GM12873 (cell line): Measurements from ENCODE around the gene CDHR2.
A peak's percentile ranks its signal among the peaks of the same experiment; 100 is the strongest.

Experiments used
- TF ChIP-seq, protein P1 (sequence below): IDR thresholded peaks from 2 replicates; pipeline ENCODE4 v1.5.1; 2012; ENCODE audit warnings: low read depth, mild to moderate bottlenecking, moderate library complexity, low read length, control low read depth; ENCODE audit not compliant: insufficient read depth; ENCODE audit errors: missing control alignments

The CDHR2 gene

DNA sequence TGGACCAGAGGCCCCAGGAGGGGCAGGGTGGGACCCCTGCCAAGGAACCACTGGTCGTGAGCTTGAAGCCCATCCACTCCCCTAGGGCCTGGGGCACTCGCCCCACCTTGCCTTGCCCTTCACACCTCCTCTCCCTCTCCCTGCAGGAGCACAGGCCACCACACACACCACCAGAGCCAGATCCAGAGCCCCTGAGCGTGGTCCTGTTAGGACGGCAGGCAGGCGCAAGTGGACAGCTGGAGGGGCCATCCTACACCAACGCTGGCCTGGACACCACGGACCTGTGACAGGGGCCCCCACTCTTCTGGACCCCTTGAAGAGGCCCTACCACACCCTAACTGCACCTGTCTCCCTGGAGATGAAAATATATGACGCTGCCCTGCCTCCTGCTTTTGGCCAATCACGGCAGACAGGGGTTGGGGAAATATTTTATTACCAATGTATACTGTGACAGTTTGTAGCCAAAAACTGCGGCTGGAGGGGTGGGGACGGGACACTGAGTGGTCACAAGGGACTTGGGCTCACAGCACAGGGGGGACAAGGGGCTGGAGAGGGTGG, 46.3 kb downstream of the CDHR2 start:
- TF ChIP-seq, protein P1, sequence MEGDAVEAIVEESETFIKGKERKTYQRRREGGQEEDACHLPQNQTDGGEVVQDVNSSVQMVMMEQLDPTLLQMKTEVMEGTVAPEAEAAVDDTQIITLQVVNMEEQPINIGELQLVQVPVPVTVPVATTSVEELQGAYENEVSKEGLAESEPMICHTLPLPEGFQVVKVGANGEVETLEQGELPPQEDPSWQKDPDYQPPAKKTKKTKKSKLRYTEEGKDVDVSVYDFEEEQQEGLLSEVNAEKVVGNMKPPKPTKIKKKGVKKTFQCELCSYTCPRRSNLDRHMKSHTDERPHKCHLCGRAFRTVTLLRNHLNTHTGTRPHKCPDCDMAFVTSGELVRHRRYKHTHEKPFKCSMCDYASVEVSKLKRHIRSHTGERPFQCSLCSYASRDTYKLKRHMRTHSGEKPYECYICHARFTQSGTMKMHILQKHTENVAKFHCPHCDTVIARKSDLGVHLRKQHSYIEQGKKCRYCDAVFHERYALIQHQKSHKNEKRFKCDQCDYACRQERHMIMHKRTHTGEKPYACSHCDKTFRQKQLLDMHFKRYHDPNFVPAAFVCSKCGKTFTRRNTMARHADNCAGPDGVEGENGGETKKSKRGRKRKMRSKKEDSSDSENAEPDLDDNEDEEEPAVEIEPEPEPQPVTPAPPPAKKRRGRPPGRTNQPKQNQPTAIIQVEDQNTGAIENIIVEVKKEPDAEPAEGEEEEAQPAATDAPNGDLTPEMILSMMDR: no peak

DNA sequence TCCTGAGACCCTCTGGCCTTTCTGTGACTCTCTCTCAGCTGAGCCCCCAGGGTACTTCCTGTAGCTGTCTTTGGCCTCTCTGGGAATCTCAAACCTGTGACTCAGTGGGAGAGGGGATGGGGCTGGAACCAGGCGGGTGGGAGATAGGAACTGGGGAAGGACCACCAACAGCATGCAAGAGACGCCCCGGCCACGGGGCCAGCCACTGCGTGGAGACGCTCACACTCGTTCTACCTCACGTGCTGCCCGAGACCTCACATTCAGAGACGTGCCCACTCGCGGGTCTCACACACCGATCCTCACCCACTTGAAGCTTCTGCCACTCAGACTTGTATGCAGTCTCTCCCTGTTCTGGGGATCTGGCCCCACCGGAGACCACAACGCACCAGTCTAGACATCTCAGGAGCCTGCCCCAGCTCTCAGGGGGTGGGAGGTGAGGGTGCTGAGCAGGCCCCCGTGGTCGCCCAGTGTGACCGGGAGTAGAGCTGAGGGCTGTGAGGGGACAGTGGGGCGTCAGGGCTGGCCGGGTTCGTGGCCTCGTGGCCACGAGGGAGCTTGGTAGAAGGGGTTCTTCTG, 47.0 kb downstream of the CDHR2 start:
- TF ChIP-seq, protein P1: no peak

DNA sequence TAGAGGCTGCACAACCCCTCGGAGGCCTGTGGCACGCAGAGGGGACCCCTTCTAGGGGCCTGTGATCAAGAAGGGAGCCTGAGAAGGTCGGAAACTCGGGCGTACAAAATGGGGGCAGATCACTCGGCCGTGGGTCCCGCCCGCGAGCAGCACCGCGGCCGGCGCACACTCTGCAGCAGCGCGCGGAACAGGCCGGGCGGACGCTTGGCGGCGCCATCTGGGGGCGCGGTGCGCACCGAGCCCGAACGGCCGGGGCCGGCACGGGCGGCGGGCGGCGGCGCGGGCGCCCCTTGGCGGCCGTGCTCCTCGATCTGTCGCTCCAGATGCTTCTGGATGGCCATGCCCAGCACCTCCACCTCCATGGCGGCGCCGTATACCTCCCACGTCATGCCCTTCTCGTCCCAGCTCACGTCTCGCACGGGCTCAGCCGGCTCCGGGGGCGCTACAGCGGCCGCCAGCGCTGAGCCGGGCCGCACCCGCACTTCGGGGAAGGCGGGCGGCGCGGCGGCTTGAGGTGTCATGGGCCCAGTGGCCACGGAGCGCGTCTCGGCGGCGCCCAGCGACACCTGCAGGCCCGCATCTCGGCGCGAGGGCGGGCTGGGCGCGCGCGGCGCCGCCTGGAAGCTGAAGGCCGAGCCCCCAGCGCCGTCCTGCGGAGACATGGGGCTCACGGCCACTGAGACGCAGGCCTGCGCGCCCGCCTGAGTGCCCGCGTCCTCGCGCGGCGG, 47.7 kb downstream of the CDHR2 start:
- TF ChIP-seq, protein P1: peak; percentile 31

DNA sequence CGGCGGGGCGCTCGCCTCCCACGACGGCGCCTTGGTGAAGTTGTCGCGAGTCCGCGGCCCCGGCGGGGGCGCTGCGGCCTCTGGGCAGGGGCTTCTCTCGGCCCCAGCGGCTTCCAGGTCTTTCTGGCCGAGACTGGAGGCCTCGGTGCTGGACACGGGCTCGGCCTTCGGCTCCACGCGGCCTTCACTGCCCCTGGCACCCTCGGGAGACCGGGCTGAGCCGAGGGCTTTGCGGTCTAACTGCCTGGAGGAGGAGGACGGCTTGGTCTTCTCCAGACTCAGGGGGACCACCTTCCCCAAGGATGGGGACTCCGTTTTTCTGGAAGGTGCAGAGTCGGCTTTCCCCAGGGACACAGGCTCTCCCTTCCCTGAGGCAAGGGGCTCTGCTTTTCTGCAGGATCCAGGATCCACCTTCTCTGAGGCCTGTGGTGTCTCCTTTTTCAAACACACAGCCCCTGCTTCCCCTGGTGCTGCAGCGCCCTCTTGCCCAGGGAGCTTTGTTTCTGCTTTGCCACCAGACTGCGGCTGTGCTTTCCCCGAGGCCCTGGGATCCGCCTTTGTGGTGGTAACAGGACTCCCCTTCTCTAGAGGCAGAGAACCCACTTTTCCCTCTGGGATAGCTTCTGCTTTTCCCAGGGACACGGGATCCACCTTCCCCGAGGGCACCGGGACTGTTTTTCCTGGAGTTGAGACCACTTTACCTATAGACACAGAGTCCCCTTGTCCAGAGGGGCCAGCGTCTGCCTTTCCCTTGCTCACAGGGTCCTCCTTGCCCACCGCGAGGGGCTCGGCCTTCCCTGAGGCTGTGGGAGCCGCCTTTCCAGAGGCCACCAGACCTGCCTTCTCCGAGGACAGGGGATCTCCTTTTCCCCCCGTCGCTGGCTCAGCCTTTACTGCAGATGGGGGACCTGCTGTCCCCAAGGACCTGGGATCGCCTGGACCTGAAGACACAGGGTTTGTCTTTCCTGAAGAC, 48.6 kb downstream of the CDHR2 start:
- TF ChIP-seq, protein P1: no peak

DNA sequence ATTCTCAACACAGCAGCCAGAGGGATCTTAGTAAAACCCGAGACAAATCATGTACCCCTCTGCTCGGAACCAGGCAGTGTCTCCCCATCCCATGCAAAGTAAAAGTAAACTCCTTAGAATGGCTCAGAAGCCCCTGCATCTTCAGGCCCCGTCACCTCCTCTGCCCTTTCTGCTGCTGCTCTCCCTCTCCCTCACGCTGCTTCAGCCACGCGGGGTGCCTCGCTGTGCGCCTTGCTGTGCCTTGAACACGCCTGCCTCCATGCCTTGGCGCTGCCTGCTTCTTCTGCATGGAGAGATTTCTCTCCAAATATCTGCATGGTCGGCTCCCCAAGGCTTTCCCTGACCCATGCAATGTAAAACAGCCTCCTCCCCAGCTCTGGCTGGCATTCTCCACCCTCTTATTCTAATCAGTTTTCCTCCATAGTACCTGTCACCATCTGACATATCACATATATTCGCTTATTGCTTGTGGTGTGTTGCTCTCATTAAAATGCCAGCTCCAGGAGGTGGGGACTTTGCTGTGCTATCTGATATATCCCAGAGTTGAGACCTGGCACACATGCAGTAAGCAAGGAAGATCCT, 52.9 kb downstream of the CDHR2 start:
- TF ChIP-seq, protein P1: no peak

DNA sequence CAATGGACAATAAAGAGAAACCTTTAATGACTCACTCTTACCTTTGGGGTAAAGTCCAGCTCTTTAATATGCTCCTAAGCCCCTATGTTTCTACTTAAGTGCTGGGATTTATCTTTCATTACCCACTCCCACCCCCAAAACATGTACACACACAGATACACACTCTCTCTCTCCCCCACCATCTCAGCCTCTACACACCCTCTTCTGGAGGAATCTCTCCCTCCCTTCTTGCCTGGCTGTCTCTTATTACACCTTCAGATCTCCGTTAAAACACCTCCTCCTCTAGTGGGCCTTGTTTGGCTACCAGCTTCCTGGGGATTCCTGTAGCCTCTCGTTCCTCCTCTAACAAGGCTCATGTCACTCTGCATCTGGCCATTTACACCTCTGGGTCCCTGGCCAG, 53.9 kb downstream of the CDHR2 start:
- TF ChIP-seq, protein P1: no peak
